Measurements from ENCODE around the gene TMEM204.

DNA sequence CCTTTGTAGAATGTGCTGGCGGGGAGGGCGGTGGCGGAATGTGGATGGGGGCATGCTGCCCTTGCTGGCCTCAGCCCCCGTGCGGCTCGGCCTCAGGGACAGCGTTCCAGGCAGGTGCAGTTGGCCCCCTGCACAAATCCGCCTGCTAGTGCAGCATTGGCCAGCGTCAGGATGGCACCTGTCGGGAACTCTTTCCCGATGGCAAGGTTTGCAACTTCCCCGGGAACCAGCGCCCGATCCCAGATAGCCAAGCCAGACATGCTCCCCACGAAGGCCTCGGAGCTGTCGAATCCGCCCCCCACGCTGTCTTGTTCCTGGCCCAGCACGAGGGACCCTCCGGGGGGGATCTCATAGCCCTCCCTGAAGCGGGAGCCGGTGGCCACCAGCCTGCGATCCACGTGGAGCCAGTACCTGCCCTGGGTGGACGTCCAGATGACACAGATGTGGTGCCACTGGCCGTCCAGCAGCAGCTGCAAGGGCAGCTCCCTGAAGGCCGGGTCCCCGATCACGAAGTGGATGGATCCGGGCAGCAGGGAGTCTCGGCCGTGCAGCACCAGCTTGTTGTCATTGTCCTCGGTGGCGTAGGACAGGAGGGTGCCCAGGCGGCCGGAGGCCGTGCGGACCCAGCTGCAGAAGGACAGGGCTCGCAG is 47.5 kb upstream of the TMEM204 start:
- TF ChIP-seq POLR2A (IDR thresholded peaks at IDR 0.05): no peak
- no peak for TF ChIP-seq EP300 (IDR thresholded peaks at IDR 0.05)
- TF ChIP-seq, protein P1, sequence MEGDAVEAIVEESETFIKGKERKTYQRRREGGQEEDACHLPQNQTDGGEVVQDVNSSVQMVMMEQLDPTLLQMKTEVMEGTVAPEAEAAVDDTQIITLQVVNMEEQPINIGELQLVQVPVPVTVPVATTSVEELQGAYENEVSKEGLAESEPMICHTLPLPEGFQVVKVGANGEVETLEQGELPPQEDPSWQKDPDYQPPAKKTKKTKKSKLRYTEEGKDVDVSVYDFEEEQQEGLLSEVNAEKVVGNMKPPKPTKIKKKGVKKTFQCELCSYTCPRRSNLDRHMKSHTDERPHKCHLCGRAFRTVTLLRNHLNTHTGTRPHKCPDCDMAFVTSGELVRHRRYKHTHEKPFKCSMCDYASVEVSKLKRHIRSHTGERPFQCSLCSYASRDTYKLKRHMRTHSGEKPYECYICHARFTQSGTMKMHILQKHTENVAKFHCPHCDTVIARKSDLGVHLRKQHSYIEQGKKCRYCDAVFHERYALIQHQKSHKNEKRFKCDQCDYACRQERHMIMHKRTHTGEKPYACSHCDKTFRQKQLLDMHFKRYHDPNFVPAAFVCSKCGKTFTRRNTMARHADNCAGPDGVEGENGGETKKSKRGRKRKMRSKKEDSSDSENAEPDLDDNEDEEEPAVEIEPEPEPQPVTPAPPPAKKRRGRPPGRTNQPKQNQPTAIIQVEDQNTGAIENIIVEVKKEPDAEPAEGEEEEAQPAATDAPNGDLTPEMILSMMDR (IDR thresholded peaks at IDR 0.05): no peak
